SK-N-SH (cell line): ENCODE data around the gene ASXL3. TPM values are rescaled to one million over a fixed set of nuclear protein-coding genes. Genes with fewer than 3 reads are reported as not detected.

Experiments used
- CTCF ChIA-PET: fragments of 300-600, 350-600 bp; formaldehyde crosslinking; extraction: SDS; loops from one replicate; lab custom pipeline; 2021; lab: Yijun Ruan, JAX
- POLR2A ChIA-PET: fragments of 350-600 bp; sonication (Branson Sonifier 250); formaldehyde crosslinking; extraction: SDS; loops from one replicate; lab custom pipeline; 2020; ENCODE audit warnings: antibody characterized with exemption, inconsistent platforms; lab: Yijun Ruan, JAX
- DNase-seq: peaks from one replicate; pipeline ENCODE4 v3.0.0; 2012
- H2AFZ ChIP-seq: fragments of 200-600 bp; sonication (generic); 2 replicates; pipeline ENCODE4 v1.8.1; 2016; ENCODE audit warnings: antibody characterized with exemption, mild to moderate bottlenecking, low read depth
- H3F3A ChIP-seq: fragments of 200-600 bp; sonication (generic); replicated peaks from 2 replicates; pipeline ENCODE3; 2016; ENCODE audit warnings: antibody characterized with exemption, mild to moderate bottlenecking; ENCODE audit not compliant: insufficient read depth
- H3K27ac ChIP-seq, 2 experiments: fragments of 200-500 bp in 1 of 2; fragments of 200-600 bp in 1 of 2; sonication (Bioruptor generic) in 1 of 2; sonication (generic), shearing (Covaris generic) in 1 of 2; 2 replicates each; pipeline versions ENCODE4 v1.5.1 to v1.6.1; 2014 to 2016; ENCODE audit warnings: low read depth in 2 of 2, inconsistent platforms in 1 of 2, low read length in 1 of 2, mild to moderate bottlenecking in 1 of 2, mixed read lengths in 1 of 2
- H3K27me3 ChIP-seq: fragments of 200-600 bp; sonication (generic), shearing (Covaris generic); 2 replicates; pipeline ENCODE4 v1.6.1; 2016; ENCODE audit warnings: mixed run types; ENCODE audit not compliant: insufficient read depth
- H3K36me3 ChIP-seq, 2 experiments: fragments of 200-500 bp in 1 of 2; fragments of 200-600 bp in 1 of 2; sonication (Bioruptor generic) in 1 of 2; sonication (generic) in 1 of 2; replicated peaks in 1 of 2; 2 replicates each; pipeline versions ENCODE3 to v1.5.1; 2014 to 2016; ENCODE audit warnings: low read length in 1 of 2, mild to moderate bottlenecking in 1 of 2; ENCODE audit not compliant: insufficient read depth in 2 of 2, control insufficient read depth in 1 of 2
- H3K4me1 ChIP-seq, 2 experiments: fragments of 200-500 bp in 1 of 2; fragments of 200-600 bp in 1 of 2; sonication (Bioruptor generic) in 1 of 2; sonication (generic), shearing (Covaris generic) in 1 of 2; 2 replicates each; pipeline versions ENCODE4 v1.5.1 to v1.6.1; 2014 to 2016; ENCODE audit warnings: low read depth in 1 of 2, low read length in 1 of 2, mixed run types in 1 of 2; ENCODE audit not compliant: insufficient read depth in 2 of 2, control insufficient read depth in 1 of 2
- H3K4me2 ChIP-seq: fragments of 200-600 bp; sonication (generic), shearing (Covaris generic); 2 replicates; pipeline ENCODE4 v1.6.1; 2017; ENCODE audit warnings: mixed run types
- H3K4me3 ChIP-seq, 2 experiments: fragments of 200-500 bp in 1 of 2; fragments of 200-600 bp in 1 of 2; sonication (Bioruptor generic) in 1 of 2; sonication (generic), shearing (Covaris generic) in 1 of 2; 2 replicates each; pipeline versions ENCODE4 v1.5.1 to v1.8.1; 2014 to 2016; ENCODE audit warnings: low read depth in 2 of 2, inconsistent platforms in 1 of 2, low read length in 1 of 2, mild to moderate bottlenecking in 1 of 2, mixed read lengths in 1 of 2, moderate library complexity in 1 of 2
- H3K79me2 ChIP-seq: fragments of 200-600 bp; sonication (generic); 2 replicates; pipeline ENCODE4 v1.8.1; 2017; ENCODE audit warnings: mild to moderate bottlenecking; ENCODE audit not compliant: insufficient read depth
- H3K9ac ChIP-seq: fragments of 200-600 bp; sonication (generic); 2 replicates; pipeline ENCODE4 v1.6.1; 2017; ENCODE audit warnings: mixed run types
- H3K9me2 ChIP-seq: fragments of 200-600 bp; sonication (generic); 2 replicates; pipeline ENCODE4 v1.6.1; 2017; ENCODE audit warnings: mixed run types
- H3K9me3 ChIP-seq: fragments of 200-600 bp; sonication (generic); 2 replicates; pipeline ENCODE4 v1.6.1; 2017; ENCODE audit warnings: mixed run types, mild to moderate bottlenecking, moderate library complexity
- H4K20me1 ChIP-seq: fragments of 200-600 bp; sonication (generic); 2 replicates; pipeline ENCODE4 v1.6.1; 2017; ENCODE audit warnings: mild to moderate bottlenecking, mixed run types; ENCODE audit not compliant: insufficient read depth
- CHD2 ChIP-seq: fragments of 150-350 bp; IDR thresholded peaks from 2 replicates; pipeline ENCODE4 v1.6.1; 2018; ENCODE audit warnings: low read length; ENCODE audit not compliant: partially characterized antibody
- ELF1 ChIP-seq: IDR thresholded peaks from 2 replicates; pipeline ENCODE4 v1.4.0; 2012
- EP300 ChIP-seq, 2 experiments: IDR thresholded peaks; 2 replicates each; pipeline versions ENCODE4 v1.4.0 to v1.6.1; 2012; ENCODE audit warnings: borderline replicate concordance in 1 of 2, low read depth in 1 of 2, low read length in 1 of 2
- EZH2phosphoT487 ChIP-seq: fragments of 200-600 bp; sonication (generic); IDR thresholded peaks from 2 replicates; pipeline ENCODE4 v1.6.1; 2017; ENCODE audit warnings: low read depth, mixed run types, mild to moderate bottlenecking, antibody characterized with exemption, moderate library complexity, borderline replicate concordance
- FOSL2 ChIP-seq: IDR thresholded peaks from 2 replicates; pipeline ENCODE4 v1.4.0; 2012; ENCODE audit warnings: low read depth, mild to moderate bottlenecking, moderate library complexity, borderline replicate concordance
- FOXJ3 ChIP-seq: sonication (generic); formaldehyde crosslinking; IDR thresholded peaks from 2 replicates; pipeline ENCODE4 v1.5.1; 2020; ENCODE audit warnings: mild to moderate bottlenecking, missing genetic modification reagents
- FOXM1 ChIP-seq: IDR thresholded peaks from 2 replicates; pipeline ENCODE4 v1.4.0; 2012; ENCODE audit warnings: low read depth, mild to moderate bottlenecking
- GABPA ChIP-seq: IDR thresholded peaks from 2 replicates; pipeline ENCODE4 v1.4.0; 2012; ENCODE audit warnings: low read depth, mild to moderate bottlenecking
- JUND ChIP-seq: IDR thresholded peaks from 2 replicates; pipeline ENCODE4 v1.4.0; 2012
- NFIC ChIP-seq: IDR thresholded peaks from 2 replicates; pipeline ENCODE4 v1.4.0; 2012; ENCODE audit warnings: borderline replicate concordance
- POLR2AphosphoS5 ChIP-seq: IDR thresholded peaks from 2 replicates; pipeline ENCODE4 v1.6.1; 2012; ENCODE audit warnings: low read depth, low read length
- RCOR1 ChIP-seq: fragments of 150-350 bp; IDR thresholded peaks from 2 replicates; pipeline ENCODE4 v1.6.1; 2017; ENCODE audit warnings: antibody characterized with exemption, low read length
- RFX5 ChIP-seq: IDR thresholded peaks from 2 replicates; pipeline ENCODE4 v1.6.1; 2012; ENCODE audit warnings: mild to moderate bottlenecking, improper control_type of control experiment, low read length
- SIN3A ChIP-seq: IDR thresholded peaks from 2 replicates; pipeline ENCODE4 v1.6.1; 2012; ENCODE audit warnings: low read depth, mild to moderate bottlenecking, low read length, moderate library complexity, borderline replicate concordance
- SMC3 ChIP-seq: IDR thresholded peaks from 2 replicates; pipeline ENCODE4 v1.6.1; 2012; ENCODE audit warnings: low read depth, low read length, improper control_type of control experiment
- TEAD4 ChIP-seq: IDR thresholded peaks from 2 replicates; pipeline ENCODE4 v1.4.0; 2012; ENCODE audit warnings: mild to moderate bottlenecking, borderline replicate concordance; ENCODE audit not compliant: insufficient read depth
- YY1 ChIP-seq: IDR thresholded peaks from 2 replicates; pipeline ENCODE4 v1.4.0; 2012; ENCODE audit warnings: low read depth, mild to moderate bottlenecking
- WGBS: methylation state at CpG from one replicate; pipeline ENCODE4 v1.1.6; 2017; ENCODE audit warnings: low lambda C conversion rate; 5-methylcytosine and 5-hydroxymethylcytosine counted together
- polyA plus RNA-seq, 3 experiments: library from polyadenylated mRNA; depleted of rRNA; stranded (reverse); fragments of >200 nt; gene quantifications; 2 replicates each; pipeline ENCODE4 v1.2.3, GENCODE V29; 2012
- TF ChIP-seq, protein P1 (sequence below): fragments of 150-350 bp; IDR thresholded peaks from 2 replicates; pipeline ENCODE4 v1.6.1; 2017; ENCODE audit warnings: antibody characterized with exemption, low read length, low read depth, borderline replicate concordance
- TF ChIP-seq, protein P2 (sequence below): fragments of 150-350 bp; IDR thresholded peaks from 2 replicates; pipeline ENCODE4 v1.6.1; 2016; ENCODE audit warnings: mild to moderate bottlenecking, low read depth, low read length
- TF ChIP-seq, protein P3 (sequence below): fragments of 200-600 bp; sonication (generic); IDR thresholded peaks from 2 replicates; pipeline ENCODE4 v1.6.1; 2017; ENCODE audit warnings: antibody characterized with exemption, mild to moderate bottlenecking, moderate library complexity
- TF ChIP-seq, protein P4 (sequence below): IDR thresholded peaks from 2 replicates; pipeline ENCODE4 v1.4.0; 2012; ENCODE audit warnings: low read depth, borderline replicate concordance
- TF ChIP-seq, protein P5 (sequence below): IDR thresholded peaks from 2 replicates; pipeline ENCODE4; 2012

Gene ASXL3
- polyA plus RNA-seq, 1 of the 3 experiments (the other 2 are of a cell fraction): not detected

DNA sequence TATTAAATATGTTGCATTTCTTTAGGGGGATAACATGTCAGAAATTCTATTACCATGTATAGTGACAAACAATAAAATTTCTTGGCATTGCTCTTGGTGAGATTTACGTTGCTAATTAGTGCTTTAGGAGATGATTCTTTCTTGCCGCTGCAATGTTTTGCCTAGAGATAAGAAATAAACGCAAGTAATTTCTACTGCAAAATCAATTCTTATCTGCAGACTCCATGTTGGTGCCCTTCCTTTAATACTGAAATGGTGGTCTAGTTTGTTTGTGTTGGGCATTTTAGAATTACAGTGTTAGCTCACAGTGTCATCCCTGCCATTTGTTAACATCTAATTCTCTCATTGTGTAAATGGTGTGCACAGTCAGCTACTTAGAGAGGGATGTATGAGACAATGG lies 34.6 kb downstream of the ASXL3 start:
- H2AFZ ChIP-seq: no peak overlapping the region
- no peaks in the 10 kb centered on the region for H3K4me1 ChIP-seq
- CTCF ChIA-PET: no interaction called here
- no peaks in the 10 kb centered on the region for H4K20me1 ChIP-seq
- no peaks in the 10 kb centered on the region for H3K9me3 ChIP-seq
- H3K79me2 ChIP-seq: no peaks in the 10 kb centered on the region
- no peak overlapping the region for H3K4me3 ChIP-seq
- no peak overlapping the region for H3K27ac ChIP-seq
- H3K36me3 ChIP-seq: no peaks in the 10 kb centered on the region
- POLR2A ChIA-PET: no interaction called here
- no peaks in the 10 kb centered on the region for H3K27me3 ChIP-seq
- H3F3A ChIP-seq: no peaks in the 10 kb centered on the region
- no peaks in the 10 kb centered on the region for H3K9me2 ChIP-seq
- TF ChIP-seq, protein P1, sequence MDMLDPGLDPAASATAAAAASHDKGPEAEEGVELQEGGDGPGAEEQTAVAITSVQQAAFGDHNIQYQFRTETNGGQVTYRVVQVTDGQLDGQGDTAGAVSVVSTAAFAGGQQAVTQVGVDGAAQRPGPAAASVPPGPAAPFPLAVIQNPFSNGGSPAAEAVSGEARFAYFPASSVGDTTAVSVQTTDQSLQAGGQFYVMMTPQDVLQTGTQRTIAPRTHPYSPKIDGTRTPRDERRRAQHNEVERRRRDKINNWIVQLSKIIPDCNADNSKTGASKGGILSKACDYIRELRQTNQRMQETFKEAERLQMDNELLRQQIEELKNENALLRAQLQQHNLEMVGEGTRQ: no peak
- TF ChIP-seq CHD2: no peak
- no peak for TF ChIP-seq EP300 (IDR thresholded peaks at IDR 0.05; ENCODE audit: borderline replicate concordance in 1 of 2, low read depth in 1 of 2, low read length in 1 of 2)
- no peak for TF ChIP-seq NFIC
- no peak for TF ChIP-seq FOSL2
- TF ChIP-seq TEAD4: no peak
- TF ChIP-seq YY1: no peak
- TF ChIP-seq, protein P2, sequence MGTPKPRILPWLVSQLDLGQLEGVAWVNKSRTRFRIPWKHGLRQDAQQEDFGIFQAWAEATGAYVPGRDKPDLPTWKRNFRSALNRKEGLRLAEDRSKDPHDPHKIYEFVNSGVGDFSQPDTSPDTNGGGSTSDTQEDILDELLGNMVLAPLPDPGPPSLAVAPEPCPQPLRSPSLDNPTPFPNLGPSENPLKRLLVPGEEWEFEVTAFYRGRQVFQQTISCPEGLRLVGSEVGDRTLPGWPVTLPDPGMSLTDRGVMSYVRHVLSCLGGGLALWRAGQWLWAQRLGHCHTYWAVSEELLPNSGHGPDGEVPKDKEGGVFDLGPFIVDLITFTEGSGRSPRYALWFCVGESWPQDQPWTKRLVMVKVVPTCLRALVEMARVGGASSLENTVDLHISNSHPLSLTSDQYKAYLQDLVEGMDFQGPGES: no peak
- TF ChIP-seq SMC3: no peak
- TF ChIP-seq EZH2phosphoT487: no peak
- no peak for TF ChIP-seq POLR2AphosphoS5
- no peak for TF ChIP-seq GABPA
- no peak for TF ChIP-seq JUND
- no peak for TF ChIP-seq RFX5
- TF ChIP-seq, protein P3, sequence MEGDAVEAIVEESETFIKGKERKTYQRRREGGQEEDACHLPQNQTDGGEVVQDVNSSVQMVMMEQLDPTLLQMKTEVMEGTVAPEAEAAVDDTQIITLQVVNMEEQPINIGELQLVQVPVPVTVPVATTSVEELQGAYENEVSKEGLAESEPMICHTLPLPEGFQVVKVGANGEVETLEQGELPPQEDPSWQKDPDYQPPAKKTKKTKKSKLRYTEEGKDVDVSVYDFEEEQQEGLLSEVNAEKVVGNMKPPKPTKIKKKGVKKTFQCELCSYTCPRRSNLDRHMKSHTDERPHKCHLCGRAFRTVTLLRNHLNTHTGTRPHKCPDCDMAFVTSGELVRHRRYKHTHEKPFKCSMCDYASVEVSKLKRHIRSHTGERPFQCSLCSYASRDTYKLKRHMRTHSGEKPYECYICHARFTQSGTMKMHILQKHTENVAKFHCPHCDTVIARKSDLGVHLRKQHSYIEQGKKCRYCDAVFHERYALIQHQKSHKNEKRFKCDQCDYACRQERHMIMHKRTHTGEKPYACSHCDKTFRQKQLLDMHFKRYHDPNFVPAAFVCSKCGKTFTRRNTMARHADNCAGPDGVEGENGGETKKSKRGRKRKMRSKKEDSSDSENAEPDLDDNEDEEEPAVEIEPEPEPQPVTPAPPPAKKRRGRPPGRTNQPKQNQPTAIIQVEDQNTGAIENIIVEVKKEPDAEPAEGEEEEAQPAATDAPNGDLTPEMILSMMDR: no peak
- no peak for TF ChIP-seq ELF1
- WGBS: 65% methylated on average over 3 of the region's 3 CpGs
- H3K9ac ChIP-seq: no peak overlapping the region
- no peak overlapping the region for H3K4me2 ChIP-seq
- DNase-seq: no peak

DNA sequence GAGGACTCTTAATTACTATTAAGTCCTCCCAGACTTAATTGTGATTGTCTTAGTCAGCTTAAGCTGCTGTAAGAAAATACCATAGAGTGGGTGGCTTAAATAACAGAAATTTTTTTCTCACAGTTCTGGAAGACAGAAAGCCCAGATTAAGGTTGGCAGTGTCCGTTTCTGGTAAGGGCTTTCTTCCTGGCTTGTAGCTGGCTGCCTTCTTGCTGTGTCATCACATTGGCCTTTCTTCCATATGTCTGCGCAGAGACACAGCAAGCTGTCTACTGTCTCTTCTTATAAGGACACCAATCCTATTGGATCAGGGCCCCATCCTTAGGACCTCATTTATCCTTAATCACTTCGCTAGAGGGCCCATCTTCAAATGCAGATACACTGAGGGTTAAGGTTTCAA lies 38.5 kb downstream of the ASXL3 start:
- H3F3A ChIP-seq: no peaks in the 10 kb centered on the region
- 39% methylated on average over 3 of the region's 3 CpGs for WGBS
- no peaks in the 10 kb centered on the region for H3K79me2 ChIP-seq
- ChIA-PET POLR2A (no interaction called here), CTCF (no interaction called here)
- H2AFZ ChIP-seq: no peak overlapping the region
- no peaks in the 10 kb centered on the region for H3K4me1 ChIP-seq
- no peaks in the 10 kb centered on the region for H3K27me3 ChIP-seq
- no peaks in the 10 kb centered on the region for H3K9me3 ChIP-seq
- no peak overlapping the region for H3K4me2 ChIP-seq
- H3K4me3 ChIP-seq: no peak overlapping the region
- H3K9ac ChIP-seq: no peak overlapping the region
- no peaks in the 10 kb centered on the region for H3K9me2 ChIP-seq
- no peak for DNase-seq
- no peaks in the 10 kb centered on the region for H3K36me3 ChIP-seq
- no peaks in the 10 kb centered on the region for H4K20me1 ChIP-seq
- no peak overlapping the region for H3K27ac ChIP-seq
- TF ChIP-seq, protein P1: no peak
- no peak for TF ChIP-seq FOSL2
- no peak for TF ChIP-seq NFIC
- no peak for TF ChIP-seq ELF1
- TF ChIP-seq, protein P4, sequence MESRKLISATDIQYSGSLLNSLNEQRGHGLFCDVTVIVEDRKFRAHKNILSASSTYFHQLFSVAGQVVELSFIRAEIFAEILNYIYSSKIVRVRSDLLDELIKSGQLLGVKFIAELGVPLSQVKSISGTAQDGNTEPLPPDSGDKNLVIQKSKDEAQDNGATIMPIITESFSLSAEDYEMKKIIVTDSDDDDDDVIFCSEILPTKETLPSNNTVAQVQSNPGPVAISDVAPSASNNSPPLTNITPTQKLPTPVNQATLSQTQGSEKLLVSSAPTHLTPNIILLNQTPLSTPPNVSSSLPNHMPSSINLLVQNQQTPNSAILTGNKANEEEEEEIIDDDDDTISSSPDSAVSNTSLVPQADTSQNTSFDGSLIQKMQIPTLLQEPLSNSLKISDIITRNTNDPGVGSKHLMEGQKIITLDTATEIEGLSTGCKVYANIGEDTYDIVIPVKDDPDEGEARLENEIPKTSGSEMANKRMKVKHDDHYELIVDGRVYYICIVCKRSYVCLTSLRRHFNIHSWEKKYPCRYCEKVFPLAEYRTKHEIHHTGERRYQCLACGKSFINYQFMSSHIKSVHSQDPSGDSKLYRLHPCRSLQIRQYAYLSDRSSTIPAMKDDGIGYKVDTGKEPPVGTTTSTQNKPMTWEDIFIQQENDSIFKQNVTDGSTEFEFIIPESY: no peak
- no peak for TF ChIP-seq FOXJ3 (CRISPR knock-in tag)
- TF ChIP-seq FOXM1: no peak
- TF ChIP-seq TEAD4: no peak
- TF ChIP-seq RCOR1: no peak
- no peak for TF ChIP-seq GABPA
- no peak for TF ChIP-seq SIN3A
- TF ChIP-seq, protein P5, sequence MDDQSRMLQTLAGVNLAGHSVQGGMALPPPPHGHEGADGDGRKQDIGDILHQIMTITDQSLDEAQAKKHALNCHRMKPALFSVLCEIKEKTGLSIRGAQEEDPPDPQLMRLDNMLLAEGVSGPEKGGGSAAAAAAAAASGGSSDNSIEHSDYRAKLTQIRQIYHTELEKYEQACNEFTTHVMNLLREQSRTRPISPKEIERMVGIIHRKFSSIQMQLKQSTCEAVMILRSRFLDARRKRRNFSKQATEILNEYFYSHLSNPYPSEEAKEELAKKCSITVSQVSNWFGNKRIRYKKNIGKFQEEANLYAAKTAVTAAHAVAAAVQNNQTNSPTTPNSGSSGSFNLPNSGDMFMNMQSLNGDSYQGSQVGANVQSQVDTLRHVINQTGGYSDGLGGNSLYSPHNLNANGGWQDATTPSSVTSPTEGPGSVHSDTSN: no peak
